K562 (cell line): ENCODE data around the gene SPHK2. TPM values are rescaled to one million over a fixed set of nuclear protein-coding genes. Genes with fewer than 3 reads are reported as not detected.

Experiments used
- HNRNPH1 ChIP-seq: fragments of 200-400 bp; formaldehyde crosslinking; optimal IDR thresholded peaks from 2 replicates; pipeline ENCODE3; 2017; ENCODE audit warnings: low read depth, mild to moderate bottlenecking, low read length, moderate library complexity
- MCM2 ChIP-seq: fragments of 450-650 bp; IDR thresholded peaks from 2 replicates; pipeline ENCODE4 v1.6.1; 2017; ENCODE audit warnings: low read depth, mild to moderate bottlenecking
- PRPF4 ChIP-seq: fragments of 200-400 bp; formaldehyde crosslinking; IDR thresholded peaks from one replicate; pipeline ENCODE4 v1.6.1; 2017; ENCODE audit warnings: low read length, low read depth, mild to moderate bottlenecking; ENCODE audit not compliant: insufficient read depth, poor library complexity, severe bottlenecking
- SIN3A ChIP-seq, 2 experiments: fragments of 150-350 bp in 1 of 2; IDR thresholded peaks; 2 replicates each; pipeline ENCODE4 v1.6.1; 2011 to 2016; ENCODE audit warnings: borderline replicate concordance in 2 of 2, low read depth in 2 of 2, low read length in 2 of 2, mild to moderate bottlenecking in 2 of 2, moderate library complexity in 2 of 2; ENCODE audit not compliant: control insufficient read depth in 1 of 2
- SMARCA5 ChIP-seq: fragments of 450-650 bp; IDR thresholded peaks from 2 replicates; pipeline ENCODE4 v1.6.1; 2016
- SMARCE1 ChIP-seq: fragments of 450-650 bp; IDR thresholded peaks from 2 replicates; pipeline ENCODE4 v1.7.1; 2016; ENCODE audit warnings: mild to moderate bottlenecking
- SMC3 ChIP-seq: conservative IDR thresholded peaks from 2 replicates; pipeline ENCODE4 v1.6.1; 2011; ENCODE audit warnings: low read depth, low read length, improper control_type of control experiment; ENCODE audit not compliant: insufficient read depth
- SRSF9 ChIP-seq: fragments of 200-400 bp; formaldehyde crosslinking; IDR thresholded peaks from 2 replicates; pipeline ENCODE4 v1.6.1; 2017; ENCODE audit warnings: low read depth, low read length, borderline replicate concordance
- STAG1 ChIP-seq: sonication (generic); formaldehyde crosslinking; IDR thresholded peaks from 2 replicates; pipeline ENCODE4 v1.5.0; 2020; ENCODE audit warnings: missing genetic modification reagents, borderline replicate concordance
- TEAD1 ChIP-seq, 2 experiments: fragments of 450-650 bp in 1 of 2; sonication (generic) in 1 of 2; formaldehyde crosslinking; IDR thresholded peaks; 2 replicates each; pipeline versions ENCODE4 v1.4.0 to v1.8.0; 2020 to 2022; ENCODE audit warnings: mild to moderate bottlenecking in 2 of 2, missing genetic modification reagents in 1 of 2
- YBX1 ChIP-seq: fragments of 450-650 bp; IDR thresholded peaks from 2 replicates; pipeline ENCODE4 v1.7.1; 2016; ENCODE audit warnings: mild to moderate bottlenecking
- ZNF436 ChIP-seq: fragments of 250-450, 450-650 bp; sonication (Bioruptor Pico); formaldehyde crosslinking; IDR thresholded peaks from 2 replicates; pipeline ENCODE4 v1.7.0; 2020; ENCODE audit warnings: mild to moderate bottlenecking
- ZNF695 ChIP-seq: fragments of 450-650 bp; formaldehyde crosslinking; IDR thresholded peaks from 2 replicates; pipeline ENCODE4 v1.4.0; 2020; ENCODE audit warnings: mild to moderate bottlenecking, moderate library complexity
- ZNF76 ChIP-seq: fragments of 250-450 bp; sonication (Bioruptor Pico); IDR thresholded peaks from 2 replicates; pipeline ENCODE4 v1.4.0; 2020; ENCODE audit warnings: mild to moderate bottlenecking, moderate library complexity, borderline replicate concordance
- polyA plus RNA-seq, 8 experiments: library from polyadenylated mRNA; depleted of rRNA in 4 of 8; stranded (reverse) in 5 of 8; unstranded in 3 of 8; fragments of >200 nt; fragmentation: Nextera tagmentation in 2 of 8; fragmentation: Illumina TruSeq in 1 of 8; extraction: Ambion mirVana in 2 of 8; extraction: Trizol in 1 of 8; gene quantifications; 2 replicates each; pipeline versions ENCODE4 v1.2.1 to v1.2.3, GENCODE V29; 2011 to 2014; ENCODE audit warnings: inconsistent platforms in 1 of 8, missing spikeins in 1 of 8
- total RNA-seq, 7 experiments: library from RNA; depleted of rRNA in 6 of 7; stranded (reverse); fragments of >200 nt in 6 of 7; fragmentation: Illumina TruSeq in 2 of 7; extraction: Trizol in 2 of 7; gene quantifications; 2 replicates each; pipeline versions ENCODE4 v1.2.1 to v1.2.3, GENCODE V29; 2011 to 2021; ENCODE audit warnings: low replicate concordance in 1 of 7
- TF ChIP-seq, protein P1 (sequence below): fragments of 250-450 bp; sonication (Bioruptor Pico); IDR thresholded peaks from 2 replicates; pipeline ENCODE4 v1.8.0; 2021; ENCODE audit warnings: moderate library complexity, mild to moderate bottlenecking, inconsistent platforms
- TF ChIP-seq, protein P2 (sequence below): fragments of 250-450 bp; sonication (Bioruptor Pico); IDR thresholded peaks from 2 replicates; pipeline ENCODE4 v1.4.0; 2020

Gene SPHK2
- total and polyA plus RNA-seq, 9 of the 15 experiments (the other 6 are each of a cell fraction or from before 2014, with no cell fraction given) = 0.10 to 15.2 (median 2.9) TPM

DNA sequence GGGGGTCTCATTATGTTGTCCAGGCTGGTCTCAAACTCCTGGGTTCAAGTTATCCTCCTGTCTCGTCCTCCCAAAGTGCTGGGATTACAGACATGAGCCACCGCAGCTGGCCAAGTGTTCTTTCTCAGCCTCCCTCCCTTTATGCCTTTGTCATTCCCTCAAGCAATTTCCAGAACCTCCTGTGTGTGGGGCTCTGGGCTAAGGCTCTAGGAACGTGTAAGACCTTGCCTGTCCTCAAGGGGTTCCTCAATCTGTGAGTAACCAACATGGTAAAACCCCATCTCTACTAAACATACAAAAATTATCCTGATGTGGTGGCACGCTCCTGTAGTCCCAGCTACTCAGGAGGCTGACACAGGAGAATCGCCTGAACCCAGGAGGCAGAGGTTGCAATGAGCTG lies 28.3 kb upstream of the SPHK2 start (continued):
- TF ChIP-seq, protein P1, sequence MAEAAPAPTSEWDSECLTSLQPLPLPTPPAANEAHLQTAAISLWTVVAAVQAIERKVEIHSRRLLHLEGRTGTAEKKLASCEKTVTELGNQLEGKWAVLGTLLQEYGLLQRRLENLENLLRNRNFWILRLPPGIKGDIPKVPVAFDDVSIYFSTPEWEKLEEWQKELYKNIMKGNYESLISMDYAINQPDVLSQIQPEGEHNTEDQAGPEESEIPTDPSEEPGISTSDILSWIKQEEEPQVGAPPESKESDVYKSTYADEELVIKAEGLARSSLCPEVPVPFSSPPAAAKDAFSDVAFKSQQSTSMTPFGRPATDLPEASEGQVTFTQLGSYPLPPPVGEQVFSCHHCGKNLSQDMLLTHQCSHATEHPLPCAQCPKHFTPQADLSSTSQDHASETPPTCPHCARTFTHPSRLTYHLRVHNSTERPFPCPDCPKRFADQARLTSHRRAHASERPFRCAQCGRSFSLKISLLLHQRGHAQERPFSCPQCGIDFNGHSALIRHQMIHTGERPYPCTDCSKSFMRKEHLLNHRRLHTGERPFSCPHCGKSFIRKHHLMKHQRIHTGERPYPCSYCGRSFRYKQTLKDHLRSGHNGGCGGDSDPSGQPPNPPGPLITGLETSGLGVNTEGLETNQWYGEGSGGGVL (CRISPR knock-in tag) = no peak
- TF ChIP-seq SRSF9 = no peak
- TF ChIP-seq SIN3A (IDR thresholded peaks at IDR 0.05; ENCODE audit: borderline replicate concordance in 2 of 2, control insufficient read depth in 1 of 2, low read depth in 2 of 2, low read length in 2 of 2) = no peak
- no peak for TF ChIP-seq ZNF695 (CRISPR knock-in tag)
- no peak for TF ChIP-seq HNRNPH1
- no peak for TF ChIP-seq SMARCE1
- TF ChIP-seq SMC3 = 0 out of 2 replicates have a peak, but pooled peaks have one; percentile 7
- no peak for TF ChIP-seq STAG1
- TF ChIP-seq, protein P2, sequence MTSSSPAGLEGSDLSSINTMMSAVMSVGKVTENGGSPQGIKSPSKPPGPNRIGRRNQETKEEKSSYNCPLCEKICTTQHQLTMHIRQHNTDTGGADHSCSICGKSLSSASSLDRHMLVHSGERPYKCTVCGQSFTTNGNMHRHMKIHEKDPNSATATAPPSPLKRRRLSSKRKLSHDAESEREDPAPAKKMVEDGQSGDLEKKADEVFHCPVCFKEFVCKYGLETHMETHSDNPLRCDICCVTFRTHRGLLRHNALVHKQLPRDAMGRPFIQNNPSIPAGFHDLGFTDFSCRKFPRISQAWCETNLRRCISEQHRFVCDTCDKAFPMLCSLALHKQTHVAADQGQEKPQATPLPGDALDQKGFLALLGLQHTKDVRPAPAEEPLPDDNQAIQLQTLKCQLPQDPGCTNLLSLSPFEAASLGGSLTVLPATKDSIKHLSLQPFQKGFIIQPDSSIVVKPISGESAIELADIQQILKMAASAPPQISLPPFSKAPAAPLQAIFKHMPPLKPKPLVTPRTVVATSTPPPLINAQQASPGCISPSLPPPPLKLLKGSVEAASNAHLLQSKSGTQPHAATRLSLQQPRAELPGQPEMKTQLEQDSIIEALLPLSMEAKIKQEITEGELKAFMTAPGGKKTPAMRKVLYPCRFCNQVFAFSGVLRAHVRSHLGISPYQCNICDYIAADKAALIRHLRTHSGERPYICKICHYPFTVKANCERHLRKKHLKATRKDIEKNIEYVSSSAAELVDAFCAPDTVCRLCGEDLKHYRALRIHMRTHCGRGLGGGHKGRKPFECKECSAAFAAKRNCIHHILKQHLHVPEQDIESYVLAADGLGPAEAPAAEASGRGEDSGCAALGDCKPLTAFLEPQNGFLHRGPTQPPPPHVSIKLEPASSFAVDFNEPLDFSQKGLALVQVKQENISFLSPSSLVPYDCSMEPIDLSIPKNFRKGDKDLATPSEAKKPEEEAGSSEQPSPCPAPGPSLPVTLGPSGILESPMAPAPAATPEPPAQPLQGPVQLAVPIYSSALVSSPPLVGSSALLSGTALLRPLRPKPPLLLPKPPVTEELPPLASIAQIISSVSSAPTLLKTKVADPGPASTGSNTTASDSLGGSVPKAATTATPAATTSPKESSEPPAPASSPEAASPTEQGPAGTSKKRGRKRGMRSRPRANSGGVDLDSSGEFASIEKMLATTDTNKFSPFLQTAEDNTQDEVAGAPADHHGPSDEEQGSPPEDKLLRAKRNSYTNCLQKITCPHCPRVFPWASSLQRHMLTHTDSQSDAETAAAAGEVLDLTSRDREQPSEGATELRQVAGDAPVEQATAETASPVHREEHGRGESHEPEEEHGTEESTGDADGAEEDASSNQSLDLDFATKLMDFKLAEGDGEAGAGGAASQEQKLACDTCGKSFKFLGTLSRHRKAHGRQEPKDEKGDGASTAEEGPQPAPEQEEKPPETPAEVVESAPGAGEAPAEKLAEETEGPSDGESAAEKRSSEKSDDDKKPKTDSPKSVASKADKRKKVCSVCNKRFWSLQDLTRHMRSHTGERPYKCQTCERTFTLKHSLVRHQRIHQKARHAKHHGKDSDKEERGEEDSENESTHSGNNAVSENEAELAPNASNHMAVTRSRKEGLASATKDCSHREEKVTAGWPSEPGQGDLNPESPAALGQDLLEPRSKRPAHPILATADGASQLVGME (CRISPR knock-in tag) = no peak
- no peak for TF ChIP-seq YBX1
- TF ChIP-seq MCM2 = no peak
- TF ChIP-seq SMARCA5 = no peak
- no peak for TF ChIP-seq PRPF4
- no peak for TF ChIP-seq ZNF76
- TF ChIP-seq ZNF436 (CRISPR knock-in tag) = no peak
- no peak for TF ChIP-seq TEAD1 (CRISPR knock-in tag; IDR thresholded peaks at IDR 0.05)
